ENCODE results near the gene EPC2. TPM values are rescaled to one million over a fixed set of nuclear protein-coding genes. Genes with fewer than 3 reads are reported as not detected.

EPC2 gene
- total and polyA plus RNA-seq, 2 experiments from 2014 or later = 6.3 to 27.0 TPM

GRCh38 chr2:148680462-148680861 lies 35.9 kb downstream of the EPC2 start:
- H3K36me3 Mint-ChIP-seq (ENCODE audit: low read depth) = peaks cover 8% of the 10 kb centered on the region; the same call in 2 of the 3 replicates
- ATAC-seq (no peak), DNase-seq (ENCODE audit: low spot score) (no peak)
- Histone ChIP-seq H4K20me1 (replicated peaks; ENCODE audit: insufficient read depth) (peaks cover 17% of the 10 kb centered on the region), H3K27ac (ENCODE audit: low read depth) (no peak overlapping the region), H3K4me3 (no peak overlapping the region), H3K36me3 (ENCODE audit: insufficient read depth) (no peaks in the 10 kb centered on the region), H3K4me2 (no peak overlapping the region), H3K79me2 (replicated peaks; ENCODE audit: insufficient read depth) (peaks cover 100% of the 10 kb centered on the region), H3K27me3 (ENCODE audit: insufficient read depth) (no peaks in the 10 kb centered on the region), H3K9me2 (ENCODE audit: insufficient read depth) (0 out of 2 replicates have a peak, but pooled peaks cover 2% of the 10 kb centered on the region), H3K4me1 (ENCODE audit: insufficient read depth) (peaks cover 13% of the 10 kb centered on the region), H2AFZ (no peak overlapping the region), H3F3A (replicated peaks; ENCODE audit: low read depth) (no peaks in the 10 kb centered on the region)
- TF ChIP-seq ZNF462 (CRISPR knock-in tag; IDR thresholded peaks at IDR 0.05) (no peak), NANOG (IDR thresholded peaks at IDR 0.05; ENCODE audit: borderline replicate concordance) (no peak), ETS1 (IDR thresholded peaks at IDR 0.05) (no peak), POLR2AphosphoS5 (IDR thresholded peaks at IDR 0.05; ENCODE audit: low read depth) (no peak), EZH2 (IDR thresholded peaks at IDR 0.05; ENCODE audit: low read depth, unreplicated experiment) (no peak), STAT1 (IDR thresholded peaks at IDR 0.05; ENCODE audit: unreplicated experiment) (no peak), JUNB (IDR thresholded peaks at IDR 0.05; ENCODE audit: unreplicated experiment) (no peak), ZNF331 (CRISPR knock-in tag; IDR thresholded peaks at IDR 0.05; ENCODE audit: low read depth) (no peak), REST (IDR thresholded peaks at IDR 0.05; ENCODE audit: unreplicated experiment) (no peak), CTCF (conservative IDR thresholded peaks at IDR 0.05; ENCODE audit: low read depth in 2 of 2) (no peak), EZH2phosphoT487 (IDR thresholded peaks at IDR 0.05; ENCODE audit: unreplicated experiment) (no peak), CREB1 (CRISPR knock-in tag; IDR thresholded peaks at IDR 0.05; ENCODE audit: low read depth) (no peak)
- H3K27me3 Mint-ChIP-seq (ENCODE audit: insufficient read depth, low read depth, poor library complexity) = peaks cover 4% of the 10 kb centered on the region
- H3K27ac Mint-ChIP-seq = no peak overlapping the region
- H3K4me3 Mint-ChIP-seq = no peak overlapping the region
- peaks cover 19% of the 10 kb centered on the region for H3K4me1 Mint-ChIP-seq
- H3K9me3 Mint-ChIP-seq = 0 out of 3 replicates have a peak, but pooled peaks cover 2% of the 10 kb centered on the region

All from GM23338 (cell line).